MCF 10A (cell line): Measurements from ENCODE around the gene ZNF283. TPM values are rescaled to one million over a fixed set of nuclear protein-coding genes. Genes with fewer than 3 reads are reported as not detected.
A peak's percentile ranks its signal among the peaks of the same experiment; 100 is the strongest.
"Not testable (repeated sequence)": the region's sequence is repeated elsewhere in the genome, so short reads cannot be mapped to it uniquely, and the experiment has no call there.

Source experiments
- BruUV-seq: library from RNA; stranded (reverse); fragments of 400-500 nt; replicated peaks from 2 replicates; lab custom pipeline; 2021; lab: Mats Ljungman, UMichigan
- CTCF ChIA-PET: fragments of 300-600 bp; sonication (Branson Sonifier 250); formaldehyde crosslinking; extraction: SDS; loops from one replicate; lab custom pipeline; 2021; ENCODE audit warnings: antibody characterized with exemption, inconsistent platforms; lab: Yijun Ruan, JAX
- POLR2A ChIA-PET: fragments of 300-600, 350-650 bp; sonication (Branson Sonifier 250); formaldehyde crosslinking; extraction: SDS; loops from one replicate; lab custom pipeline; 2020; ENCODE audit warnings: antibody characterized with exemption, inconsistent platforms; lab: Yijun Ruan, JAX
- DNase-seq: peaks from one replicate; pipeline ENCODE4 v3.0.0-alpha.2; 2018; ENCODE audit not compliant: unreplicated experiment
- H3K27ac Mint-ChIP-seq: one replicate; pipeline ENCODE4 v1.8.0; 2022; ENCODE audit warnings: mild to moderate bottlenecking, low read depth, mixed read lengths; ENCODE audit not compliant: unreplicated experiment
- H3K27me3 Mint-ChIP-seq: one replicate; pipeline ENCODE4 v1.8.0; 2022; ENCODE audit warnings: mixed read lengths; ENCODE audit not compliant: insufficient read depth, unreplicated experiment
- H3K36me3 Mint-ChIP-seq: one replicate; pipeline ENCODE4 v1.8.0; 2022; ENCODE audit warnings: mild to moderate bottlenecking, moderate library complexity, mixed read lengths; ENCODE audit not compliant: insufficient read depth, unreplicated experiment
- H3K4me1 Mint-ChIP-seq: one replicate; pipeline ENCODE4 v1.8.0; 2022; ENCODE audit warnings: mixed read lengths; ENCODE audit not compliant: insufficient read depth, unreplicated experiment
- H3K4me3 Mint-ChIP-seq: one replicate; pipeline ENCODE4 v1.8.0; 2022; ENCODE audit warnings: mild to moderate bottlenecking, moderate library complexity, mixed read lengths; ENCODE audit not compliant: unreplicated experiment
- H3K9me3 Mint-ChIP-seq: one replicate; pipeline ENCODE4 v1.8.0; 2022; ENCODE audit warnings: mixed read lengths; ENCODE audit not compliant: unreplicated experiment
- intact Hi-C: fragments of 100-400 bp; cut with micrococcal nuclease; formaldehyde crosslinking; loops from 2 replicates; pipeline ENCODE4 v1.14.1; 2022
- total RNA-seq: library from RNA; stranded (reverse); gene quantifications from 2 replicates; pipeline ENCODE4 v1.2.3, GENCODE V29; 2022
- TF ChIP-seq, protein P1 (sequence below): fragments of 200-600 bp; IDR thresholded peaks from one replicate; pipeline ENCODE4 v1.8.0; 2022; ENCODE audit warnings: antibody characterized with exemption, mild to moderate bottlenecking; ENCODE audit not compliant: unreplicated experiment

ZNF283 gene
- total RNA-seq, 1 experiment from 2014 or later, result 15.4 TPM

DNA sequence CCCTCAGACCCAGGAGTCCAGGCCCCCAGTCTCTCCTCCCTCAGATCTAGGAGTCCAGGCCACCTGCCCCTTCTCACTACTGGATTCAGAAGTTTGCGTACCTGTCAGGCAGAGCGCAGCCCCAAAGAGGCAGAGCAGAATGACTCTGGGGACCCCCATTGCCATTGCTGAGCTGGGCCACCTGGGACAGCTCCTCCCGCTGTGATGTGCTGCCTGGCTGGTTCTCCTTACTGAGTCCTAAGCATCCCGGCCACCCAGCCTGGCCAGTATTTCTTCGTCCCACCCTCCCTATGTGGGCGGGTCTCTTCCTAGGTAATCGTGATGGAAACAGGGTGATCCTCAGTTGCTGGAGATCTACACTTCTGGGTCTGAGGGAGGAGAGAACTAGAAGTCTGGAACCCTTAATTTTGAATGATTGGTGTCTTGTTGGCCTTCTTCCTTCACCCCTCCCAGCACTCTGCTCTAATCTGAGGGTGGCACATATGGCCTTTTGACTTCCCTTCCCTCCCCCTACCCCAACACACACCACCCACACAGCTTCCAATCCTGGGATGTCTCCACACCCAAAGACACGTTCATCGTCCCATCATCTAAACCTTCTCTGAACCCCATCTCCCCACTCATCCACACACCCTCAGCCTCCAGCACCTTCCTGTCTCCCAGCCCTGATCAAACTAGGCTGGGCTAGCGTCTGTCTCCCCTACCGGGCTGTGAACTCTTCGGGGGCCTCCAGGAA is 24.7 kb upstream of the ZNF283 start, which contains the start of gene LYPD5:
LYPD5 (minus strand) TSS at position 232 of the 736 bp plus-strand sequence; CDS start at position 165, 67 bp downstream.
- BruUV-seq, result no TSS peak
- CTCF ChIA-PET, result interaction anchor here (0.7 kb wide), 1 partner anchor 11 kb away, joined by 3 read pairs; no protein-coding TSS in a partner anchor

DNA sequence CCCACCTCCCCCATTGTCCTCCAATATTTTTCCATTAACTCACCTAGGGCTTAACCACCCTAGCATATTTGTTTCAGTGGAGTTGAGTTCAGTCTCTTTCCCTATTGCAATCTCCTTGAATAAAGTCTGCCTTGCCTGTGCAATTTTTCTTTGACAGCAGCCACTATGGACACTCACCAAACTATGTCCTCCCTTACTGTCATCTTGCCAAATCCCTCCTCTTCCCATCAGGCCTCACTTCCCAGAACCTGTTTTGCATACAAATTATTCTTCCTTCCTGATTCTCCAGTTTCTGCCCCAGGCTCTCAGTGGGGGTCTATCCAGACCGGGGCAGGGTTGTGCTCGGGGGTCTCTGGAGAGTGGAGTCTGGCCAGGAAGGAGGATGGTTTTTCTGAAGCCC is 22.7 kb upstream of the ZNF283 start:
- H3K36me3 Mint-ChIP-seq, result peaks cover 4% of the 10 kb centered on the region
- intact Hi-C loops, result no loop called here
- H3K9me3 Mint-ChIP-seq, result no peaks in the 10 kb centered on the region
- no peak overlapping the region for H3K27ac Mint-ChIP-seq
- no peaks in the 10 kb centered on the region for H3K27me3 Mint-ChIP-seq
- TF ChIP-seq, protein P1, sequence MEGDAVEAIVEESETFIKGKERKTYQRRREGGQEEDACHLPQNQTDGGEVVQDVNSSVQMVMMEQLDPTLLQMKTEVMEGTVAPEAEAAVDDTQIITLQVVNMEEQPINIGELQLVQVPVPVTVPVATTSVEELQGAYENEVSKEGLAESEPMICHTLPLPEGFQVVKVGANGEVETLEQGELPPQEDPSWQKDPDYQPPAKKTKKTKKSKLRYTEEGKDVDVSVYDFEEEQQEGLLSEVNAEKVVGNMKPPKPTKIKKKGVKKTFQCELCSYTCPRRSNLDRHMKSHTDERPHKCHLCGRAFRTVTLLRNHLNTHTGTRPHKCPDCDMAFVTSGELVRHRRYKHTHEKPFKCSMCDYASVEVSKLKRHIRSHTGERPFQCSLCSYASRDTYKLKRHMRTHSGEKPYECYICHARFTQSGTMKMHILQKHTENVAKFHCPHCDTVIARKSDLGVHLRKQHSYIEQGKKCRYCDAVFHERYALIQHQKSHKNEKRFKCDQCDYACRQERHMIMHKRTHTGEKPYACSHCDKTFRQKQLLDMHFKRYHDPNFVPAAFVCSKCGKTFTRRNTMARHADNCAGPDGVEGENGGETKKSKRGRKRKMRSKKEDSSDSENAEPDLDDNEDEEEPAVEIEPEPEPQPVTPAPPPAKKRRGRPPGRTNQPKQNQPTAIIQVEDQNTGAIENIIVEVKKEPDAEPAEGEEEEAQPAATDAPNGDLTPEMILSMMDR, result no peak
- DNase-seq, result peak; percentile 8
- peaks cover 9% of the 10 kb centered on the region for H3K4me1 Mint-ChIP-seq
- POLR2A ChIA-PET, result no interaction called here
- BruUV-seq, result no TSS peak
- H3K4me3 Mint-ChIP-seq, result no peak overlapping the region
- CTCF ChIA-PET, result no interaction called here

More for the DNA sequence above, 24.7 kb upstream of the ZNF283 start, which contains the start of gene LYPD5:
- H3K4me1 Mint-ChIP-seq, result peaks cover 19% of the 10 kb centered on the region
- intact Hi-C loops, result no loop called here
- H3K9me3 Mint-ChIP-seq, result no peaks in the 10 kb centered on the region
- DNase-seq, result no peak
- POLR2A ChIA-PET, result no interaction called here
- H3K27me3 Mint-ChIP-seq, result no peaks in the 10 kb centered on the region
- H3K36me3 Mint-ChIP-seq, result peaks cover 4% of the 10 kb centered on the region
- no peak within 1 kb of the TSS for H3K4me3 Mint-ChIP-seq
- TF ChIP-seq, protein P1, result no peak
- H3K27ac Mint-ChIP-seq, result no peak within 1 kb of the TSS

DNA sequence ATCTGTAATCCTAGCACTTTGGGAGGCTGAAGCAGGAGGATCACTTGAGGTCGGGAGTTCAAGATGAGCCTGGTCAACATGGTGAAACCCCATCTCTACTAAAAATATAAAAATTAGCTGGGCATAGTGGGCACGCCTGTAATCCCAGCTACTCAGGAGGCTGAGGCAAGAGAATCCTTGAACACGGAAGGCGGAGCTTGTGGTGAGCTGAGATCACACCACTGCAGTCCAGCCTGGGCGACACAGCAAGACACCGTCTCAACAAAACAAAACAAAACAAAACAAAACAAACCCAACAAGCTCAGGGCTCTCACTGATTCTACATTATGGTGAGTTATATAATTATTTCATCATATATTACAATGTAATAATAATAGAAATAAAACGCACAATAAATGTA is 20.7 kb upstream of the ZNF283 start:
- DNase-seq, H3K4me1 Mint-ChIP-seq, H3K27ac Mint-ChIP-seq, H3K36me3 Mint-ChIP-seq, H3K4me3 Mint-ChIP-seq, H3K27me3 Mint-ChIP-seq, BruUV-seq, H3K9me3 Mint-ChIP-seq, intact Hi-C loops: not testable (repeated sequence)
- ChIA-PET CTCF (interaction anchor here (0.8 to 1.0 kb wide), 3 partner anchors 40 to 210 kb away, joined by 3 to 4 read pairs (median 3); partner anchors contain the start of gene ZNF576), POLR2A (interaction anchor here (0.5 kb wide), 1 partner anchor 40 kb away, joined by 3 read pairs; no protein-coding TSS in a partner anchor)

DNA sequence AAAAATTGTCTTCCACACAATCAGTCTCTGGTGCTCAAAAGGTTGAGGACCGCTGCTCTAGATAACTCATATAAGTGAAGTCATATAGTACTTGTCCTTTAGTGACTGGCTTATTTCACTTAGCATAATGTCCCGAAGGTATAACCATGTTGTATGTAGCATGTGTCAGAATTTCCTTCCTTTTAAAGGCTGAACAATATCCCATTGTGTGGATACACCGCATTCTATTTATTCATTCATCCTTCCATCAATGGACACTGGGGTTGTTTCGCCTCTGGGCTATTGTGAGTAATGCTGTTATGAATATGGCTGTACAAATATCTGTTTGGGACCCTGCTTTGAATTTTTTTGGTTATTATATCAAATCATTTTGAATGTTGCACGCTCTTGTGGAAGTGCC is 20.3 kb upstream of the ZNF283 start:
- ChIA-PET CTCF (interaction anchor here (0.8 to 1.0 kb wide), 3 partner anchors 41 to 210 kb away, joined by 3 to 4 read pairs (median 3); partner anchors contain the start of gene ZNF576), POLR2A (no interaction called here)
- no peaks in the 10 kb centered on the region for H3K9me3 Mint-ChIP-seq
- no peak overlapping the region for H3K27ac Mint-ChIP-seq
- H3K27me3 Mint-ChIP-seq, result peaks cover 9% of the 10 kb centered on the region
- no peak overlapping the region for H3K4me3 Mint-ChIP-seq
- intact Hi-C loops, result no loop called here
- TF ChIP-seq, protein P1, result no peak
- no TSS peak for BruUV-seq
- H3K36me3 Mint-ChIP-seq, result peaks cover 4% of the 10 kb centered on the region
- no peak for DNase-seq
- peaks cover 6% of the 10 kb centered on the region for H3K4me1 Mint-ChIP-seq
